Neural progenitor cell (in vitro differentiated cells): ENCODE measurements around the gene BBS1.

Source experiments
- CTCF ChIP-seq: fragments of 200-600 bp; sonication (generic); IDR thresholded peaks from 2 replicates; pipeline ENCODE4 v1.5.1; 2017; ENCODE audit warnings: antibody characterized with exemption, mild to moderate bottlenecking
- EZH2 ChIP-seq: fragments of 200-600 bp; sonication (generic); IDR thresholded peaks from 2 replicates; pipeline ENCODE4 v1.6.1; 2017; ENCODE audit warnings: antibody characterized with exemption, mild to moderate bottlenecking, moderate library complexity
- EZH2phosphoT487 ChIP-seq: fragments of 200-600 bp; sonication (generic); IDR thresholded peaks from 2 replicates; pipeline ENCODE4 v1.6.1; 2017; ENCODE audit warnings: antibody characterized with exemption

- TF ChIP-seq CTCF: no peak
- TF ChIP-seq EZH2: no peak
- no peak for TF ChIP-seq EZH2phosphoT487
These were observed 13.2 kb downstream of the BBS1 start for GRCh38 chr11:66523611-66524010.
